ENCODE results near the gene KIAA0232. TPM values are rescaled to one million over a fixed set of nuclear protein-coding genes. Genes with fewer than 3 reads are reported as not detected.

Gene KIAA0232
- total and polyA plus RNA-seq, 2 of the 8 experiments (the other 6 are each of a cell fraction or from before 2014, with no cell fraction given): 5.6 to 23.3 TPM

GRCh38 chr4:6794189-6794588, 11.7 kb downstream of the KIAA0232 start (continued):
- TF ChIP-seq CHD7 (IDR thresholded peaks at IDR 0.05; ENCODE audit: insufficient replicate concordance, low read length): no peak
- no peak for TF ChIP-seq RBBP5 (IDR thresholded peaks at IDR 0.05; ENCODE audit: borderline replicate concordance, low read depth, low read length)
- no peak for TF ChIP-seq ATF2 (IDR thresholded peaks at IDR 0.05; ENCODE audit: low read length)
- TF ChIP-seq TAF7 (optimal IDR thresholded peaks at IDR 0.05; ENCODE audit: borderline replicate concordance, low read depth, low read length): no peak
- TF ChIP-seq MAFK (IDR thresholded peaks at IDR 0.05; ENCODE audit: low read depth, low read length): no peak
- no peak for TF ChIP-seq RNF2 (IDR thresholded peaks at IDR 0.05; ENCODE audit: borderline replicate concordance, low read depth, low read length, missing control alignments, poor library complexity, severe bottlenecking)

Data from H1 (cell line).